ENCODE data around the gene CELSR3.

CELSR3 gene

DNA sequence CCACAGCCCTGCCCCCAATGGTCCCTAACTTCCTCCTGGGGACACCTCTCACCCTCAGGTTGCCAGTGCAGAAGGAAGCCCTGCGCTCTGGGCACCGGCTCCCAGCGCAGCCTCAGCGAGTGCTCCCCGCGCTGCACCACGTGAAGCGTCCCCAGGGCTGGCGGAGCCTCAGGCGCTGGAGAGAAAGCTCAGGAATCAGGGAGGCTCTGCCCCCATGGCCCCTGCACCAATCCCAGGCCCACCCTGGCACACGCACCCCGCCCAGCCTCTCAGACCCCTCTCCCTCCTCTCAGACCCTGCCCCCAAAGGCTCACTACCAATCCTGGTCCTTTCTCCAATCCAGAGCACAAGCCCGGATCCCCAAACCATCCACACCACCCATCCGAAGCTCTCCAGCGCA, 74.5 kb downstream of the CELSR3 start:
- in situ Hi-C loops (cut with HindIII; ENCODE audit: low sequenced_read_pairs) = no loop called here

DNA sequence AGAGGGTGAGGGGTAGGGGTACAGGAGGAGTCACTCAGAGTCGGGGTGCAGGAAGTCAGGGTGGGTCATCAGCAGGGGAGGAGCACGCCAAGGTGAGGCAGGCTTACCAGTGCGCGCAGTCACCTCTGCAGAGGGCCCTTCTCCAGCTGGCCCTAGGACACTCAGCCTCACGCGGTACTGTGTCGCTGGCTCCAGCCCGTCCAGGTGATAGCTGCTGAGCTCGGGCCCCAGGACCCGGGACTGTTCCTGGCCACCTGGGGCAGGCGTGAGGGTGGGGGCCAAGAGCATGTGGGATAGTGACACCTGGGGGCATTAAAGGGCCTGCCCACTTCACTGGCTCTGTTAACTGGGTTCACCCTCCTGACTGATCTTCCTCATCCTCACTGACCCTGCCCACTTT, 75.0 kb downstream of the CELSR3 start:
- in situ Hi-C loops (cut with HindIII; ENCODE audit: low sequenced_read_pairs) = no loop called here

All from DLD1 (cell line).